Endometrial microvascular endothelial cells (primary cell): ENCODE results near the gene ATP6V1B1. TPM values are rescaled to one million over a fixed set of nuclear protein-coding genes. Genes with fewer than 3 reads are reported as not detected.
"Not testable (repeated sequence)": the region's sequence is repeated elsewhere in the genome, so short reads cannot be mapped to it uniquely, and the experiment has no call there.

Source experiments
- in situ Hi-C: cut with HindIII; loops from 2 replicates; pipeline ENCODE4 v1.10.0; 2017; ENCODE audit warnings: low sequenced_read_pairs, low pct_unique_long_range_greater_than_20kb; ENCODE audit errors: inconsistent ontology term
- total RNA-seq: library from RNA; depleted of rRNA; stranded (reverse); fragments of >200 nt; gene quantifications from one replicate; pipeline ENCODE4 v1.2.3, GENCODE V29; 2015; ENCODE audit errors: inconsistent ontology term

The ATP6V1B1 gene
- total RNA-seq, 1 donor from 2014 or later, result not detected

DNA sequence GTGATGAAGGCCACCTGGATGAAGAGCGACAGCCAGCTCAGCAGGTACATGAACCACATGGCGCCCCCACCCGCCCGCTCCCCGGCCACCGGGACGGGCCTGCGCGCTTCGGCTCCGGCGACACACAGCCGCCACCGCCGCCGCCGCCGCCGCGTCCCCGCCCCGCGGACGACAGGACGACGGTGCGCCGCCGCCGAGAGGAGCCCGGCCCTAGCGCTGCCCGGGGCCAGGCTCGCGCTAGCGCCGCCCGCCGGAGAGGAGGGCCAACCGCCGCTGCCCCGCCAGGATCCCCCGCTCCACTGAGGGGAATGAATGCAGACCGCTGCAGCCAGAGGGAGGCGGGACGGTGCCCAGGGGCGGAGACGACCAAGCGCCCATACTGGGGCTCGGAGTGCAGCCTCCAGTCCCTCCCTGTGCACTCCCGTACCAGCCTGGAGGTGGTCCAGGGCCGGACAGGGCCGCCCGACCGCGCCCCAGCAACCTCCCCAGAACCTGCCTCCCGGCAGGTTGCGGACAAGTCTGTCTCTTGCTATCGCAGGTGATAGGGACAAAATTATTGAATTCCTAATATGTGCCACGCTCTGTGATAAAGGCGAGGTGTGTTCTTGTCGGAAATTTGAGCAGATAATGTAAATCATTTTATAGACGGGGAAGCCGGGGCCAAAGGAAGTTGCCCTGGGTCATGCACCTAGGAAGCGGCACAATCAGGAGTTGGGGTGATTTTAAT, 59.2 kb downstream of the ATP6V1B1 start, which contains the start of gene TEX261:
Gene TEX261, minus strand, starts transcription at position 175 of the 727 bp plus-strand sequence. Its CDS starts 116 bp downstream, at position 59.
- in situ Hi-C loops, result no loop called here

DNA sequence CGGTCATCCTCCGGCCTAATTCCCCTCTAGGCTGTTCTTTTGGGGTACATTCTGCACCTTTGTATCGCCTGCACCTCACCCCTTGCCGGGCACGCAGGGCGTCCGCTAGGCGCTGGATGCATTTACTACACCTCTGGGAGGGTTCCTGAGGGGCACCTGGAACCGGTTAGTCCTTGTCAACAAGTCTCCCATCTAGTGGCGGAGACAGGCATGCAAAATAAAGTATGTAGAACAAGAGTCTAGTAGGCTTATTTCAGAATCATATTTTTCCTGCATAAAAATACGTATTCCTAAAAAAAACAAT, 59.7 kb downstream of the ATP6V1B1 start:
- in situ Hi-C loops, result no loop called here

DNA sequence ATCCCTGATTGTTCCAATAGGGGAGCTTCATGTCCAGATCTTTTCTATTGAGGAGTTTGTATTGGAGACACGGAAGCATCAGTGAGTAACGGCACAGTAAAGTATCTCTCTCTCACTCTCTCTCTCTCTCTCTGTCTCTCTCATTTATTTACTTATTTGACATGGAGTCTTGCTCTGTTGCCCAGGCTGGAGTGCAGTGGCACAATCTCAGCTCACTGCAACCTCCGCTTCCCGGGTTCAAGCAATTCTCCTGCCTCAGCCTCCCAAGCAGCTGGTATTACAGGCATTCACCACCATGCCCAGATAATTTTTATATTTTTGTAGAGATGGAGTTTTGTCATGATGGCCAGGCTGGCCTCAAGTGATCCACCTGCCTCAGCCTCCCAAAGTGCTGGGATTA, 63.2 kb downstream of the ATP6V1B1 start:
- in situ Hi-C loops, result not testable (repeated sequence)

DNA sequence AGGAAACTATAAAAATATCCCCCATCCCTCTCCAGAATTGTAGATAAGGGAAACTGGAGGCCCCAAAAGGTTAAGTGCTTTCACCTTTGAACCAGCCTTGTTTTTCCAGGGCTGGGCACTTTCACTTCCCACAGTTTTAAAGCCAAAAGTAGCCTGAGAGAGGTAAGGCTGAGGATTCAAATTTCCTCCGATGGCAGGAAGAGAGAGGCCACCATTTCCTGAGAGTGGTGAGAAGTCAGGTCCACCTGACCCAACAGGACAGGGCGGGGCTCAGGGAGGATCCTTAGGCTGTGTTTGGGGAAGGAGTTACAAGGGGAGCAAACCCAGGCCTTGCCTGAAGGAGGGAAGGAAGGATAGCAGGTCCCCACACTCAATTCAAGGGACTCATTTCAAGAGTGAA, 63.7 kb downstream of the ATP6V1B1 start:
- in situ Hi-C loops, result no loop called here

DNA sequence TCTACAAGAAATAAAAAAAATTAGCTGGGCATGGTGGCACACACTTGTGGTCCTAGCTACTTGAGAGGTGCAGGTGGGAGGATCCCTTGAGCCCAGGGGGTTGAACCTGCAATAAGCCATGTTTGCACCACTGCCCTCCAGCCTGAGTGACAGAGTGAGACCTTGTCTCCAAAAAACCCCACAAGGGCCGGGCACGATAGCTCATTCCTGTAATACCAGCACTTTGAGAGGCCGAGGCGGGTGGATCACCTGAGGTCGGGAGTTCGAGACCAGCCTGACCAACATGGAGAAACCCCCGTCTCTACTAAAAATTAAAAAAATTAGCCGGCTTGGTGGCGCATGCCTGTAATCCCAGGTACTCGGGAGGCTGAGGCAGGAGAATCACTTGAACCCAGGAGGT, 64.2 kb downstream of the ATP6V1B1 start:
- in situ Hi-C loops, result not testable (repeated sequence)

DNA sequence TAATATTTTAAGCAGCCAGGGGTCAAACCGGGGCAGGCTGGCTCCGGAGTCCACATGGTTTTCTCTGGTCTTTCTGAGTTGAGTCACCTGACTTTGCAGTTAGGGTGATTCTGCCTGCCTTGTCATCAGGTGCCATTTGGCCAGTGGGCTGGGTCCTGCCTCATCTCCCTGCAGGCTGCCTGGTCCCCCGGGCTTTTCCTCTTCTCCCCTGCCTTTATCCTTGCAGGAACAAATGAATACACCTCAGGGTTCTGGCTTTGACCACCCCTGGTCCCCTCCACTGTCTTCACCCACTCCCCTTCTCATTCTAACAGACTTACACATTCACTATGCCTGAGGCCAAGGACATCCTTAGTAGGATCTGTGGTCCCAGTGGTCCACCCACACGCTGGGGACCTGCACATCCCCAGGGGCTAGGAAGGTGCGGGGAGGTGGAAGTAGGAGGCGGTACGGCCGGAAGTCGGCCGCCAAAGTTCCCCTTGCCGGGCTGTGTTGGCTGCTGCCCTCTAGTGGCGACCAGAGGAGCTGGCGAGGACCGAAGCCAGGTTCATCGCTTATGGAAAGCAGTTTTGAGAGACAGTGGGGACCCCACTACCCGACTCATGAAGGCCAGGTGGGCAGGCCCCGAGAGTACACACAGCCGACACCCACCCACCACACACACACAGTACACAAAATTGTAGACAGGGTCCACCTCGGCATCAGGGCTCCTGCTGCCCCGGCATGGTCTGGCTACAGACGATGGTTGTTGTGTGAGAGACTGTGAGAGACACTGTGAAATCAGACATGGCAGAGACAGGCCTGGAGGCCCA, 65.3 kb downstream of the ATP6V1B1 start:
- in situ Hi-C loops, result no loop called here

DNA sequence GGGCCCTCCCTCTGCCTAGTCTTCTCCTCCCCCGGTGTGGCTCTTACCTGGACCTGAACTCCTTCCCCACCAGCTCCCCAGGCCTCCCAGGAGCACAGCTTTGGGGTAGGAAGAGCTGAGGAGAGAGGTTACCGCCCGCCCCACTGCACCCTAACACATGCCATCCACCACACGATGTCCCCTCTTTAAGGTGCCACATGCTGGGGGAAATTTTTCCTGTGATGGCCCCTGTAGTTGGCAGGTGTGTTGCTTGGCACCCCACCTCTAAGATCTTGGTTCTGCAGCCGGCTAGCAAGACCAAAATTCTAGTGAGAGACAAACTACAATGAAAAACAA, 65.9 kb downstream of the ATP6V1B1 start:
- in situ Hi-C loops, result no loop called here

DNA sequence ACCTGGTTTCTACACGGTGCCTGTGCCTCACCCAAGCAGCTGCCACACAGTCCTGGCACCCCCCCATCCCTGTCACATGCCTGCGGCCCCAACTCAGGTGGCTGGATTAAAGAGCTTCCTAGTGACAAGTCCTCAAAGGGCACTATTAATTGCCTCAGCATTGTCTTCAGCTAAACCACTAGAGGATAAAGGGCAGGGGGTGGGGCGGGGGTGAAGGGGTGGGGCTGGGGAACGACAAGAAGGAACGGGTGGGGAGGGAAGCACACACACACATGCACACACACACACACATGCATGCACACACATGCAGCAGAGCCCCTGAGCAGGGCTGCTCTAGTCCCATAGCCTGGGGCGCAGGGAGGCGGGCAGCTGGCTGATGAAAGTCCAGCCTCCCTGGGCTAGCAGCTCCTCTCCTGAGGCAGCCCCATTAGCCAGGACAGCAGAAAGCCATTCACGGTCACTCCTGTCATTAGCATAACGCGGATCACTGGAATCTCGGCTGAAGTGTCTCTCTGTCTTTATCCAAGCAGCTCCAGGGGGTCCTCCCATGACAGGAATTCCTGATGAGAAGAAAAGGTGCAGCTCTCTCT, 66.4 kb downstream of the ATP6V1B1 start:
- in situ Hi-C loops, result no loop called here

DNA sequence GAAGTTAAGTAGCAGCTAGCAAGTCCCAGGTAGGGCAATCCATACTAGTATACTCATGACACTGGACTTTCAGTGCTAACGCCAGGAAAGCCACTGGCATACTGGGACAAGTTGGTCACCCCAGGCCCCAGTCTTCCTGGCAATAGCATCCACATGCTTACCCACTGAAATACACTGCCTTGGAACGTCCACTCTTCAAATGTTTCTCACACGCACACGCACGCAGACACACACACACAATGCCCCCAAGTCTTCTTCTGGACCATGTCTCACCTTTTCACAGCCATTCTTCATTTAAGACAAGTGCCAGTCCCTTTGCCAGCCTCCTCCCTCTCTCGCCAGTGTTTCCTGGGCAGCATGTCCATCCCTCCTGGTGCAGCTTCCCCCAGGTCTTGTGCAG, 67.7 kb downstream of the ATP6V1B1 start:
- in situ Hi-C loops, result no loop called here

DNA sequence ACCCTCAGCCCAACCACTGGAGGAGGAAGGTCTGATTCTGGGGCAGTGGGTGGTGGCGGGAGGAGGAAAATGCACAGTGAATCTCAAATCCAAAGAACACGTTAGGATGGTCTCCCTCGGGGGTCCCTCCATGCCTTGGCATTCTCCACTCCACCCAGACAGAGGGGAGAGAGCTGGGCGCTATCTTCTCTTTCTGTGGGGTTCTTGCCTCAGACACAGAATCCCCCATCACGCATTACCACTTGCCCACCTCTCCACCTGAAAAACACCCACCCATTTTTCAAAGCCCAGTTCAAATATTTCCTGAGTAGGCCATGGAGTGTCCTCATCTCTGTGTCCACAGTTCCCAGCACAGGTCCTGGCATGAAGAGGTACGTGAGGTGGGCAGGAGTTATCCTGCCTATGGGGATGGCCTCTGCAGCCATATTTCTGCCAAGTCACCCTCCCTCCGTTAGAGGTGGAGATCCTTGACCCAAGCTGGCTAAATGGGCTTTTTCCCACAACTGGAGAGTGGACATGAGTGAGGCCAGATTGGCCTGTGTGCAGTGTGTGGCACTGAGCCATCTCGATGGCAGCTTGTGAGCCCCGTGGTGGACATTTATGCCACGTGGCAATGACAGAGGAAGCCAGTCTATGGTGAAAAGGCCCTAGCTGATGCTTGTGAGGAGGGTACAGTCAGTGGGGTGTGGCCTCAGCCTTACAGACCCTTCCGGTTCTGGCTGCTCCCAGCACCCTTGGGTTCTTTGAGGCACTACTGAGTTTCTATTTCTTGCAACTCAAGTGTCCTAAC, 68.5 kb downstream of the ATP6V1B1 start:
- in situ Hi-C loops, result no loop called here

DNA sequence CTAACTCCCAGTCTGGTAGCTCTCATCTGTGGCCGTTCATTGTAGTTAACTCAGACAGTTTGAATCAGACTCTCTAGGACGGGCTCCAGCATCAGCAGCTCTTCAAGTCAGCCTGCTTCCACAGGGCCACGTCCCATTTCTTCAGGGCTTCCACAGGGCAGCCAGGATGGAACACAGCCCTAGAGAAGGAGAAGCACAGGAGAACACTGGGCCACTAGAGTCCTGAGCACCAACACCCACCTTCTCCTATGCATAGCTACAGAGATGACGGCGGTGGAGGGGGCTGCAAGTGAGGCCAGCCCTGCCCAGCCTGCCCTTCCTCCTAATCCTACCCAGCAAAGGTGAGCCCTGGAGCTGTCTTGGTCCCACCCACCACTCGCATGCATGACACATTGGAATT, 69.2 kb downstream of the ATP6V1B1 start:
- in situ Hi-C loops, result no loop called here

DNA sequence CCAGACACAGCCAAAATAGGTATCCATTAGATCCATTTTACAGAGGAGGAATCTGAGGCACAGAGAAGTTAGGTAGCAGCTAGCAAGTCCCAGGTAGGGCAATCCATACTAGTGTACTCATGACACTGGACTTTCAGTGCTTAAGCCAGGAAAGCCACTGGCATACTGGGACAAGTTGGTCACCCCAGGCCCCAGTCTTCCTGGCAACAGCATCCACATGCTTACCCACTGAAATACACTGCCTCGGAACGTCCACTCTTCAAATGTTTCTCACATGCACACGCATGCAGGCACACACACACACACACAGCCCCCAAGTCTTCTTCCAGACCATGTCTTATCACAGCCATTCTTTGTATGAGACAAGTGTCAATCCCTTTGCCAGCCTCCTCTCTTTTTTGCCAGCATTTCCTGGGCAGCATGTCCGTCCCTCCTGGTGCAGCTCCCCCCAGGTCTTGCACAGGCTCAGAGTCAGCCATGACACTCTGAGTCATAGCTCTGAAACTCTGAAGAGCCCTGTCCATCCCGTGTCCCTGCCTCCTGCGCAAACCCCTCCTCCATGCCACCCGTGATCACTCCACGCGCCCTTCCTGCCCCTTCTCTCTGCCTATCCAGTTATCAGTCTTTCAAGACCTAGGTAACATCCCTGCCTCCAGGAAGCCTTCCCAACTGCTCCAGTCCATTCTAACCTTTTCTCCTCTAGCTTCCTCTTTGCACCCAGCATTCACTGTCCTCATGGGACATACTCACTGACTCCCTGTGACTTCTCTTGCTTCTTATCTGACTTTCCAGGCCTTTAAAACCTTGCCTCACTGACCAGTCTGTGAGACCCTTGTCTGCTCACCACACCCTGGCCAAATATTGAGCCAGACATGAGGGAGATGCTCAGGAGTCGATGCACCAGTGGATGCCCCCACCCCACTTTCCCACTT, 69.8 kb downstream of the ATP6V1B1 start:
- in situ Hi-C loops, result no loop called here

DNA sequence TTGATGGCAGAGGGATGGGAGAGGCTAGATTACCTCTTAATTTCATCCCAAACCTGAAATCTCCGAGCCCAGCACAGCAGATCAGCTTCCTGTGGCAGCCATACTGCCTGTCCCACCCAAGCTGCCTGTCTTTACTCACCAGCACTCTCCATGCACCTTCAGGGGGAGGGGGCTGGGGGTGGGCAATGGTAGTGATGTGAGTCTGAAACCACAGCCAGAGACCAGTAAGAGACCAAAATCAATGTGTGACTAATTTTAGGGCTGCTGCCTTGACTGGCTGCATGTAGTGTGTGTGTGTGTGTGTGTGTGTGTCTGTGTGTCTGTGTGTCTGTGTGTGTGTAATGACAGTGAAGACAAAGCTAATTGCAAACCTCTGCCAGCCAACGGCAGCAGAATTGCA, 70.6 kb downstream of the ATP6V1B1 start:
- in situ Hi-C loops, result no loop called here

DNA sequence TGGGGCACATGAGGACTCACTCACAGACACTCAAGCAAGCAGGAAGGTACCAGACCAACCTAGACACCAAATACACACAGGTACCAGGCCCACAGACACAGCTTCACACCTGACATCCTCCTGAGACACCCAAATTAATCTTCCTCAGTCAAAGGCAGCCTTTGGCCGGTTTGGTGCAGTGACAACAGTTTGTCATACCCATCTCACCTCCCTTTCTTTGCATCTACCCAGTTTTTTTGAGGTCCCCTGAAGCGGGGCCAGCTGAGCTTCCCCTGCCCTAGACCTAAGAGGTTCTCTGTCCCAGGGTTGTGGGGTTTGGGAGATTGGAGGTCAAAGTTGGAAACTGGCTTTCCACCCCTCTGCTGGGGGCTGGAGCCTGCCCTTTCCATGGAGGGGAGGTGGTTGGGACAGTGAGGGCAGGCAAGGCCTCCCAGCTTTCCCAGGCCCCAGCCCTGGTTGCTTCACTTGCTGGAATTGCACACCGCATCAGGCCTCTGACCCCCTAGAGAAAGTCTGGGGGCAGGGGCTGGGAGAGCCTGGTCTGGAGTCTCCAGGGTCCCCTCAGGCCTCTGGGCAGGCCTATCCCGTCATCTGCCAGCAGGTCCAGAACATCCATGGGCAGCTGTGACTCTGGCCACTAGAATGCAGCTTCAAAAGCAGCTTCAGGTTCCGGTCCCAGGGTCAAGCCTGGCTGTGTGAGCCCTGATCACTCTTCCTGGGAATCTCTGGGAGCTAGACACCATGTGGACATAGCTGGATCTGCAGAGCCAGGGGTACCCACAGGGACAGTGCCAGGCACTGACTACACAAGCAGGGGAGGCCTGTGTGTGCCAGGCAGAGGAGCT, 71.5 kb downstream of the ATP6V1B1 start:
- in situ Hi-C loops, result no loop called here

DNA sequence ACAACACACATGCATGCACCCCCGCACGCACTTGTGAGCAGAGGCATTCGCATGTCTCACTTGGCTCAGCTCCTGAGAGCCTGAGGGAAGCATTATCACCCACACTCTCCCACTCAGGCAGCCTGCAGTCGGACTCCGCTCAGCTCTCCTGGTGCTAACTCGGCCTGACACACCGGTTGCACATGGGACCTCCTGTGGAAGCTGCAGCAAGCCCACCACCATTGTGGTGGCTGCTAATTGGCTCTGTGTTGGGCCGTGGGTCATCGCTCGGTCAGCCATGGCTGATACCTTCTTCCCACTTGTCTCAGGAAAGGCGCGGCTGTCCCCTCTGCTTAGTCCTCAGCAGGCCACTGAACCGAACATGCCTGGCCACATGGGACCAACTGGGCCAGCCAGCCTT, 72.6 kb downstream of the ATP6V1B1 start:
- in situ Hi-C loops, result no loop called here

DNA sequence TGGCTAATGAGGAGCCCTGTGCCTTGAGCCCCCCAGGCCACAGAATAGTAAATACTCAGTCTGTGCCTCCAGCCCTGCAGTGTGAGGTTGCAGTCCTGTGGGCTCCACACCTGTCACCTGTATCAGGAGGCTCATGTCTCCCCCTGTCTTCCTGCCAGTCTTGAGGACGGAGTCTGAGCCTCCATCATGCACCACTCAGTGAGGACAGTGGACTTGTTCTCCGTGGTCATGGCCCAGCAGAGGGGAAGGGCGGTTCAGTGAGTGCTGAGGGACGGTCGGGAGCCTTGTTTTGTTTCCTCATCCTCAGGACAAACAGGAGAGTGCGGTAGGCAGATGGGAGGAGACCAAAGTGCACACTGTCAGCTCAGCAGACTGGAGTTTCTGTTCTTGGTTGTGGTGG, 76.1 kb downstream of the ATP6V1B1 start:
- in situ Hi-C loops, result not testable (repeated sequence)
